HCT116 (cell line): Measurements from ENCODE around the gene UBE2V1. TPM values are rescaled to one million over a fixed set of nuclear protein-coding genes. Genes with fewer than 3 reads are reported as not detected.

Experiments used
- ATAC-seq: fragments of 200-7000 bp; cut with Tn5 transposase; 2 replicates; pipeline ENCODE4 v1.9.1; 2020; ENCODE audit warnings: mild to moderate bottlenecking, moderate library complexity
- BruUV-seq: library from RNA; stranded (reverse); fragments of 400-500 nt; replicated peaks from 2 replicates; lab custom pipeline; 2021; lab: Mats Ljungman, UMichigan
- CTCF ChIA-PET: fragments of 300-600 bp; sonication (Branson Sonifier 250); formaldehyde crosslinking; loops from one replicate; lab custom pipeline; 2021; ENCODE audit warnings: antibody characterized with exemption; lab: Charles Lee
- POLR2A ChIA-PET: fragments of 300-600, 350-600 bp; sonication (Branson Sonifier 250); formaldehyde crosslinking; loops from one replicate; lab custom pipeline; 2021; ENCODE audit warnings: antibody characterized with exemption; lab: Charles Lee
- RAD21 ChIA-PET, 2 experiments: fragments of 300-600 bp; sonication (Branson Sonifier 250); formaldehyde crosslinking; loops; one replicate each; lab custom pipeline; 2023; ENCODE audit warnings: low total read pairs in 2 of 2; ENCODE audit not compliant: uncharacterized antibody in 2 of 2, unreplicated experiment in 2 of 2, low non-redundant PET in 1 of 2; lab: Charles Lee
- DNase-seq: peaks from one replicate; pipeline ENCODE4 v3.0.0-alpha.2; 2010; ENCODE audit warnings: low read depth, low spot score
- H2AFZ ChIP-seq: fragments of 200-600 bp; shearing (Covaris generic), sonication (generic); 2 replicates; pipeline ENCODE4 v1.6.1; 2017; ENCODE audit warnings: low read depth, mixed run types, mixed read lengths, antibody characterized with exemption, low read length; ENCODE audit not compliant: poor library complexity, severe bottlenecking
- H3K27ac ChIP-seq: 2 replicates; pipeline ENCODE4 v1.5.1; 2012; ENCODE audit warnings: low read depth, low read length
- H3K27me3 ChIP-seq: fragments of 200-600 bp; sonication (generic); 2 replicates; pipeline ENCODE4 v1.6.1; 2016; ENCODE audit warnings: mixed run types, low read length, mixed read lengths; ENCODE audit not compliant: insufficient read depth
- H3K36me3 ChIP-seq, 2 experiments: fragments of 200-500 bp in 1 of 2; fragments of 200-600 bp in 1 of 2; sonication (Bioruptor generic) in 1 of 2; sonication (generic) in 1 of 2; 2 replicates each; pipeline versions ENCODE4 v1.5.1 to v1.6.1; 2014 to 2016; ENCODE audit warnings: low read length in 2 of 2, inconsistent platforms in 1 of 2, mixed read lengths in 1 of 2, mixed run types in 1 of 2; ENCODE audit not compliant: insufficient read depth in 2 of 2, control insufficient read depth in 1 of 2
- H3K4me1 ChIP-seq, 2 experiments: fragments of 200-600 bp in 1 of 2; sonication (generic) in 1 of 2; 2 replicates each; pipeline versions ENCODE4 v1.5.1 to v1.6.1; 2012 to 2017; ENCODE audit warnings: low read length in 2 of 2, inconsistent platforms in 1 of 2, mild to moderate bottlenecking in 1 of 2, mixed read lengths in 1 of 2, mixed run types in 1 of 2, moderate library complexity in 1 of 2; ENCODE audit not compliant: insufficient read depth in 2 of 2, control insufficient read depth in 1 of 2
- H3K4me2 ChIP-seq: fragments of 200-600 bp; sonication (generic); 2 replicates; pipeline ENCODE4 v1.6.1; 2017; ENCODE audit warnings: mixed run types, low read length, mixed read lengths
- H3K4me3 ChIP-seq, 2 experiments: fragments of 200-600 bp in 1 of 2; sonication (generic) in 1 of 2; replicated peaks in 1 of 2; 2 replicates each; pipeline ENCODE4 v1.5.1; 2011 to 2016; ENCODE audit warnings: low read length in 2 of 2, control low read depth in 1 of 2, low read depth in 1 of 2, mild to moderate bottlenecking in 1 of 2, mixed read lengths in 1 of 2, mixed run types in 1 of 2
- H3K79me2 ChIP-seq: fragments of 200-600 bp; sonication (generic); 2 replicates; pipeline ENCODE4 v1.6.1; 2017; ENCODE audit warnings: mild to moderate bottlenecking, mixed run types, low read length, moderate library complexity, mixed read lengths; ENCODE audit not compliant: insufficient read depth
- H3K9ac ChIP-seq: fragments of 200-600 bp; sonication (generic); 2 replicates; pipeline ENCODE4 v1.6.1; 2016; ENCODE audit warnings: low read length, mixed read lengths
- H3K9me2 ChIP-seq: fragments of 200-600 bp; sonication (generic), shearing (Covaris generic); 2 replicates; pipeline ENCODE4 v1.6.1; 2017; ENCODE audit warnings: mixed run types, mild to moderate bottlenecking, moderate library complexity; ENCODE audit not compliant: insufficient read depth
- H3K9me3 ChIP-seq, 2 experiments: fragments of 200-500 bp in 1 of 2; fragments of 200-600 bp in 1 of 2; sonication (Bioruptor generic) in 1 of 2; sonication (generic) in 1 of 2; 2 replicates each; pipeline ENCODE4 v1.6.1; 2014 to 2017; ENCODE audit warnings: low read length in 2 of 2, mixed read lengths in 2 of 2, inconsistent platforms in 1 of 2, low read depth in 1 of 2, mild to moderate bottlenecking in 1 of 2, mixed run types in 1 of 2, moderate library complexity in 1 of 2; ENCODE audit not compliant: control insufficient read depth in 1 of 2, insufficient read depth in 1 of 2
- H4K20me1 ChIP-seq: fragments of 200-600 bp; sonication (generic), shearing (Covaris generic); 2 replicates; pipeline ENCODE4 v1.6.1; 2017; ENCODE audit warnings: mixed run types, mild to moderate bottlenecking, moderate library complexity; ENCODE audit not compliant: insufficient read depth
- CTCF ChIP-seq, 3 experiments: fragments of 200-600 bp in 1 of 3; sonication (generic) in 1 of 3; IDR thresholded peaks in 2 of 3; conservative IDR thresholded peaks in 1 of 3; 2 replicates each; pipeline ENCODE4 v1.5.1; 2012 to 2017; ENCODE audit warnings: low read depth in 2 of 3, low read length in 2 of 3, antibody characterized with exemption in 1 of 3, borderline replicate concordance in 1 of 3, control low read depth in 1 of 3, mild to moderate bottlenecking in 1 of 3, mixed read lengths in 1 of 3, mixed run types in 1 of 3, moderate library complexity in 1 of 3; ENCODE audit not compliant: insufficient read depth in 1 of 3
- EGR1 ChIP-seq: IDR thresholded peaks from 2 replicates; pipeline ENCODE4 v1.6.1; 2012; ENCODE audit warnings: low read depth
- EZH2 ChIP-seq: fragments of 200-600 bp; sonication (generic); IDR thresholded peaks from 2 replicates; pipeline ENCODE4 v1.6.1; 2017; ENCODE audit warnings: antibody characterized with exemption, mixed run types
- REST ChIP-seq: IDR thresholded peaks from 2 replicates; pipeline ENCODE4 v1.6.1; 2012; ENCODE audit warnings: low read depth
- SIN3A ChIP-seq: IDR thresholded peaks from 2 replicates; pipeline ENCODE4 v1.6.1; 2012; ENCODE audit warnings: low read depth
- ZNF274 ChIP-seq: fragments of 200-500 bp; sonication (Bioruptor generic); IDR thresholded peaks from 2 replicates; pipeline ENCODE4 v1.6.1; 2014; ENCODE audit warnings: mild to moderate bottlenecking, low read depth, low read length, inconsistent platforms
- intact Hi-C: fragments of 100-400 bp; cut with micrococcal nuclease; formaldehyde crosslinking; loops from 2 replicates; pipeline ENCODE4 v1.10.0; 2022
- total RNA-seq: library from RNA; stranded (reverse); gene quantifications from one replicate; pipeline ENCODE4 v1.2.1, GENCODE V29; 2021; ENCODE audit not compliant: unreplicated experiment

Gene UBE2V1
- total RNA-seq, 1 experiment from 2014 or later = 114 TPM

- ATAC-seq (no peak), DNase-seq (no peak)
- Histone ChIP-seq H3K9me2 (no peaks in the 10 kb centered on the region), H3K27me3 (no peaks in the 10 kb centered on the region), H3K36me3 (no peaks in the 10 kb centered on the region), H3K79me2 (no peaks in the 10 kb centered on the region), H4K20me1 (no peaks in the 10 kb centered on the region), H3K27ac (no peak overlapping the region), H3K4me1 (peaks cover 7 to 10% of the 10 kb centered on the region in 2 experiments), H3K9me3 (no peaks in the 10 kb centered on the region), H3K9ac (no peak overlapping the region), H2AFZ (no peak overlapping the region), H3K4me3 (no peak overlapping the region), H3K4me2 (no peak overlapping the region)
- RAD21 ChIA-PET = no interaction called here
- no TSS peak for BruUV-seq
- POLR2A ChIA-PET = no interaction called here
- intact Hi-C loops = no loop called here
- TF ChIP-seq EZH2 (no peak), EGR1 (no peak), ZNF274 (no peak), REST (no peak)
- CTCF ChIA-PET = no interaction called here
Measured at GRCh38 chr20:50056408-50056926, 56.5 kb downstream of the UBE2V1 start.

GRCh38 chr20:50055524-50056083 is 57.3 kb downstream of the UBE2V1 start:
- Histone ChIP-seq H3K4me1 (peaks cover 7 to 10% of the 10 kb centered on the region in 2 experiments), H3K4me2 (no peak overlapping the region), H3K9me2 (no peaks in the 10 kb centered on the region), H3K27ac (no peak overlapping the region), H3K36me3 (no peaks in the 10 kb centered on the region), H3K9ac (no peak overlapping the region), H3K27me3 (no peaks in the 10 kb centered on the region)
- ChIA-PET CTCF (no interaction called here), RAD21 (no interaction called here)
- no peak for TF ChIP-seq CTCF (IDR thresholded peaks at IDR 0.05 in 2 of 3, conservative IDR thresholded peaks at IDR 0.05 in 1 of 3; ENCODE audit: borderline replicate concordance in 1 of 3, insufficient read depth in 1 of 3, low read depth in 2 of 3, low read length in 2 of 3)
- no peak for TF ChIP-seq SIN3A
- TF ChIP-seq, all 23 proteins: peak for 0
- Histone ChIP-seq H2AFZ (no peak overlapping the region), H3K79me2 (no peaks in the 10 kb centered on the region), H4K20me1 (no peaks in the 10 kb centered on the region), H3K9me3 (no peaks in the 10 kb centered on the region), H3K4me3 (no peak overlapping the region)
- ATAC-seq = no peak
- no TSS peak for BruUV-seq
- DNase-seq = no peak
- intact Hi-C loops = no loop called here
- POLR2A ChIA-PET = no interaction called here
